IMR-90 (cell line): ENCODE results near the gene CEL. TPM values are rescaled to one million over a fixed set of nuclear protein-coding genes. Genes with fewer than 3 reads are reported as not detected.

Experiments used
- ATAC-seq: fragments of 200-7000 bp; cut with Tn5 transposase; 2 replicates; pipeline ENCODE4 v1.9.1; 2020; ENCODE audit warnings: low read depth, mild to moderate bottlenecking, moderate library complexity
- BruUV-seq: library from RNA; stranded (reverse); fragments of 400-500 nt; replicated peaks from 2 replicates; lab custom pipeline; 2021; lab: Mats Ljungman, UMichigan
- CTCF ChIA-PET: fragments of 300-600 bp; formaldehyde crosslinking; extraction: SDS; loops from one replicate; lab custom pipeline; 2021; ENCODE audit warnings: antibody characterized with exemption; lab: Yijun Ruan, JAX
- POLR2A ChIA-PET: fragments of 300-600 bp; sonication (Branson Sonifier 250); formaldehyde crosslinking; loops from one replicate; lab custom pipeline; 2022; ENCODE audit warnings: antibody characterized with exemption; ENCODE audit not compliant: unreplicated experiment; lab: Charles Lee
- DNase-seq: peaks from one replicate; pipeline ENCODE4 v3.0.0; 2013
- H2AFZ ChIP-seq: replicated peaks from 2 replicates; pipeline ENCODE3; 2013; ENCODE audit warnings: low read length, mild to moderate bottlenecking; ENCODE audit not compliant: poor library complexity
- H2AK5ac ChIP-seq: 2 replicates; pipeline ENCODE4 v1.6.1; 2013; ENCODE audit warnings: low read depth, low read length, inconsistent platforms
- H2AK9ac ChIP-seq: replicated peaks from 2 replicates; pipeline ENCODE3; 2013; ENCODE audit warnings: mild to moderate bottlenecking, low read depth, low read length, moderate library complexity; ENCODE audit not compliant: poor library complexity
- H2BK120ac ChIP-seq: 2 replicates; pipeline ENCODE4 v1.6.1; 2013; ENCODE audit warnings: low read depth, low read length, inconsistent platforms
- H2BK15ac ChIP-seq: 3 replicates; pipeline ENCODE4 v1.6.1; 2013; ENCODE audit warnings: low read depth, low read length, inconsistent platforms
- H2BK20ac ChIP-seq: 2 replicates; pipeline ENCODE4 v1.6.1; 2013; ENCODE audit warnings: low read depth, mild to moderate bottlenecking, inconsistent platforms, low read length, moderate library complexity
- H2BK5ac ChIP-seq: 2 replicates; pipeline ENCODE4 v1.6.1; 2013; ENCODE audit warnings: mild to moderate bottlenecking, low read depth, low read length, inconsistent platforms; ENCODE audit not compliant: poor library complexity, severe bottlenecking
- H3K14ac ChIP-seq: replicated peaks from 2 replicates; pipeline ENCODE4 v1.6.1; 2013; ENCODE audit warnings: low read depth, low read length, inconsistent platforms
- H3K18ac ChIP-seq: 2 replicates; pipeline ENCODE4 v1.6.1; 2013; ENCODE audit warnings: low read depth, low read length, control low read depth
- H3K23ac ChIP-seq: 2 replicates; pipeline ENCODE4 v1.6.1; 2013; ENCODE audit warnings: low read depth, low read length, inconsistent platforms
- H3K27ac ChIP-seq: 2 replicates; pipeline ENCODE4 v1.5.1; 2013; ENCODE audit warnings: mild to moderate bottlenecking, control low read depth, low read length; ENCODE audit not compliant: insufficient read depth
- H3K27me3 ChIP-seq: 2 replicates; pipeline ENCODE4 v1.6.1; 2013; ENCODE audit warnings: low read length; ENCODE audit not compliant: control insufficient read depth, insufficient read depth
- H3K36me3 ChIP-seq: 2 replicates; pipeline ENCODE4 v1.6.1; 2013; ENCODE audit warnings: low read length, mixed read lengths; ENCODE audit not compliant: control insufficient read depth, insufficient read depth
- H3K4ac ChIP-seq: 2 replicates; pipeline ENCODE4 v1.6.1; 2013; ENCODE audit warnings: low read depth, low read length, inconsistent platforms
- H3K4me1 ChIP-seq: 2 replicates; pipeline ENCODE4 v1.6.1; 2013; ENCODE audit warnings: low read length, mixed read lengths; ENCODE audit not compliant: control insufficient read depth, insufficient read depth
- H3K4me2 ChIP-seq: 2 replicates; pipeline ENCODE4 v1.6.1; 2013; ENCODE audit warnings: low read depth, mild to moderate bottlenecking, control low read depth, low read length, moderate library complexity
- H3K4me3 ChIP-seq: 2 replicates; pipeline ENCODE4 v1.5.1; 2013; ENCODE audit warnings: low read depth, mild to moderate bottlenecking, control low read depth, low read length, moderate library complexity; ENCODE audit not compliant: insufficient read depth
- H3K56ac ChIP-seq: 2 replicates; pipeline ENCODE4 v1.6.1; 2013; ENCODE audit warnings: low read length, inconsistent platforms; ENCODE audit not compliant: insufficient read depth; ENCODE audit errors: extremely low read depth
- H3K79me1 ChIP-seq, 2 experiments: 2 replicates each; pipeline ENCODE4 v1.6.1; 2013; ENCODE audit warnings: low read length in 2 of 2, inconsistent platforms in 1 of 2, low read depth in 1 of 2
- H3K9ac ChIP-seq: 2 replicates; pipeline ENCODE4 v1.6.1; 2013; ENCODE audit warnings: low read depth, low read length, control low read depth
- H3K9me1 ChIP-seq: 2 replicates; pipeline ENCODE4 v1.6.1; 2013; ENCODE audit warnings: low read length, inconsistent platforms; ENCODE audit not compliant: insufficient read depth
- H3K9me3 ChIP-seq: 2 replicates; pipeline ENCODE4 v1.6.1; 2013; ENCODE audit warnings: low read length; ENCODE audit not compliant: control insufficient read depth, insufficient read depth
- H4K20me1 ChIP-seq: 2 replicates; pipeline ENCODE4 v1.6.1; 2013; ENCODE audit warnings: low read length, inconsistent platforms; ENCODE audit not compliant: insufficient read depth
- H4K5ac ChIP-seq: 2 replicates; pipeline ENCODE4 v1.6.1; 2013; ENCODE audit warnings: mild to moderate bottlenecking, low read depth, low read length, control low read depth
- H4K8ac ChIP-seq, 2 experiments: 2 replicates each; pipeline ENCODE4 v1.6.1; 2013; ENCODE audit warnings: low read depth in 2 of 2, low read length in 2 of 2, control low read depth in 1 of 2, inconsistent platforms in 1 of 2
- H4K91ac ChIP-seq: 2 replicates; pipeline ENCODE4 v1.6.1; 2013; ENCODE audit warnings: low read depth, low read length, inconsistent platforms; ENCODE audit not compliant: insufficient read depth
- BHLHE40 ChIP-seq: fragments of 150-350 bp; IDR thresholded peaks from 2 replicates; pipeline ENCODE4 v1.6.1; 2016; ENCODE audit warnings: mild to moderate bottlenecking, low read depth, low read length
- CEBPB ChIP-seq: IDR thresholded peaks from 2 replicates; pipeline ENCODE4 v1.6.1; 2012; ENCODE audit warnings: low read depth, low read length, improper control_type of control experiment
- CHD1 ChIP-seq: IDR thresholded peaks from 2 replicates; pipeline ENCODE4 v1.6.1; 2012; ENCODE audit warnings: low read depth, low read length, improper control_type of control experiment
- CTCF ChIP-seq: conservative IDR thresholded peaks from 2 replicates; pipeline ENCODE4 v1.5.1; 2012; ENCODE audit warnings: mild to moderate bottlenecking, low read depth, low read length, improper control_type of control experiment
- ELK1 ChIP-seq: fragments of 150-350 bp; IDR thresholded peaks from 2 replicates; pipeline ENCODE4 v1.6.1; 2016; ENCODE audit warnings: low read depth, mild to moderate bottlenecking, low read length, moderate library complexity, borderline replicate concordance
- FOS ChIP-seq: fragments of 150-350 bp; IDR thresholded peaks from 2 replicates; pipeline ENCODE4 v1.6.1; 2016; ENCODE audit warnings: low read depth, low read length
- MAFK ChIP-seq: IDR thresholded peaks from 2 replicates; pipeline ENCODE4 v1.6.1; 2012; ENCODE audit warnings: low read depth, low read length, improper control_type of control experiment
- MAZ ChIP-seq: IDR thresholded peaks from 2 replicates; pipeline ENCODE4 v1.6.1; 2012; ENCODE audit warnings: low read depth, mild to moderate bottlenecking, low read length, improper control_type of control experiment, moderate library complexity, borderline replicate concordance
- POLR2A ChIP-seq: IDR thresholded peaks from 2 replicates; pipeline ENCODE4 v1.6.1; 2012; ENCODE audit warnings: mild to moderate bottlenecking, low read depth, low read length
- RAD21 ChIP-seq: IDR thresholded peaks from 2 replicates; pipeline ENCODE4 v1.6.1; 2012; ENCODE audit warnings: low read length, improper control_type of control experiment
- RCOR1 ChIP-seq: IDR thresholded peaks from 2 replicates; pipeline ENCODE4 v1.6.1; 2012; ENCODE audit warnings: mild to moderate bottlenecking, low read length, improper control_type of control experiment; ENCODE audit not compliant: insufficient replicate concordance
- SMC3 ChIP-seq: fragments of 150-350 bp; IDR thresholded peaks from 2 replicates; pipeline ENCODE4 v1.6.1; 2016; ENCODE audit warnings: low read depth, mild to moderate bottlenecking, antibody characterized with exemption, low read length, moderate library complexity
- USF2 ChIP-seq: fragments of 150-350 bp; IDR thresholded peaks from 2 replicates; pipeline ENCODE4 v1.6.1; 2017; ENCODE audit warnings: mild to moderate bottlenecking, antibody characterized with exemption, low read length, low read depth
- WGBS, 2 experiments: methylation state at CpG; one replicate each; pipeline versions ENCODE4 v1.1.5 to v1.1.7; 2013; ENCODE audit warnings: missing lambda C conversion rate in 2 of 2; ENCODE audit not compliant: insufficient read length in 1 of 2; ENCODE audit errors: extremely low coverage in 2 of 2; 5-methylcytosine and 5-hydroxymethylcytosine counted together
- dilution Hi-C: fragments of 300-500 bp; cut with HindIII; formaldehyde crosslinking; loops from one replicate; pipeline ENCODE4 v1.14.3; 2018; ENCODE audit warnings: low sequenced_read_pairs; ENCODE audit not compliant: unreplicated experiment
- in situ Hi-C: fragments of 300-500 bp; cut with MboI; formaldehyde crosslinking; loops from 3 replicates; pipeline ENCODE4 v1.14.3; 2019; ENCODE audit warnings: low sequenced_read_pairs, inconsistent platforms, mixed read lengths
- intact Hi-C: fragments of 100-400 bp; cut with micrococcal nuclease; formaldehyde crosslinking; loops from 2 replicates; pipeline ENCODE4 v1.10.0; 2022
- polyA plus RNA-seq, 3 experiments: library from polyadenylated mRNA; depleted of rRNA; stranded (reverse); fragments of >200 nt; gene quantifications; 2 replicates each; pipeline ENCODE4 v1.2.3, GENCODE V29; 2012; ENCODE audit warnings: low replicate concordance in 1 of 3
- total RNA-seq: library from RNA; depleted of rRNA; stranded (reverse); fragments of >200 nt; gene quantifications from 2 replicates; pipeline ENCODE4 v1.2.3, GENCODE V29; 2012

CEL gene
- total and polyA plus RNA-seq, 2 of the 4 experiments (the other 2 are of a cell fraction) = under 0.01 to 0.75 TPM

- no peak for TF ChIP-seq POLR2A
- no peak for TF ChIP-seq FOS
- no peak for TF ChIP-seq MAFK
- TF ChIP-seq CHD1 = no peak
- TF ChIP-seq RCOR1 = no peak
- TF ChIP-seq MAZ = no peak
- no peak for TF ChIP-seq RAD21
- TF ChIP-seq CEBPB = no peak
- no peak for TF ChIP-seq ELK1
- TF ChIP-seq SMC3 = no peak
- no peak for TF ChIP-seq USF2
- TF ChIP-seq CTCF = no peak
- no peak for TF ChIP-seq BHLHE40
- Histone ChIP-seq H3K27me3 (no peaks in the 10 kb centered on the region), H3K4me2 (no peak overlapping the region), H3K9ac (no peak overlapping the region), H2BK20ac (no peak overlapping the region), H3K4ac (no peak overlapping the region), H4K20me1 (peaks cover 28% of the 10 kb centered on the region), H3K9me1 (no peaks in the 10 kb centered on the region), H3K56ac (no peak overlapping the region), H3K18ac (no peak overlapping the region), H2BK120ac (no peak overlapping the region), H3K79me1 (peaks cover 9 to 40% of the 10 kb centered on the region in 2 experiments; a peak in 3 of 4 replicates), H2AK9ac (no peak overlapping the region), H3K27ac (no peak overlapping the region), H4K91ac (no peak overlapping the region), H2AFZ (no peak overlapping the region), H4K5ac (no peak overlapping the region), H3K14ac (no peak overlapping the region), H2BK5ac (no peak overlapping the region), H2BK15ac (no peak overlapping the region), H3K9me3 (no peaks in the 10 kb centered on the region), H3K4me3 (no peak overlapping the region), H4K8ac (no peak overlapping the region), H3K23ac (no peak overlapping the region), H2AK5ac (no peak overlapping the region), H3K36me3 (peaks cover 54% of the 10 kb centered on the region), H3K4me1 (no peaks in the 10 kb centered on the region)
- in situ Hi-C loops = loop anchor here (25.0 kb wide), 1 partner anchor 443 kb away; the partner anchor contains the start of gene SLC2A6
- CTCF ChIA-PET = interaction anchor here (1.7 kb wide), 1 partner anchor 100 kb away, joined by 4 read pairs; no protein-coding TSS in a partner anchor
- no peak for ATAC-seq
- dilution Hi-C loops = no loop called here
- no TSS peak for BruUV-seq
- intact Hi-C loops = no loop called here
- POLR2A ChIA-PET = interaction anchor here (0.6 kb wide), 1 partner anchor 757 kb away, joined by 3 read pairs; no protein-coding TSS in a partner anchor
- no peak for DNase-seq
- 86% methylated on average over 2 of the region's 6 CpGs; no CpG with 5 or more reads in 1 of the 2 experiments for WGBS, 2 experiments
Measured at GRCh38 chr9:133044125-133044524, 17.7 kb upstream of the CEL start.
